D341Med (cell line): ENCODE data around the gene REC8.

ENCODE experiments used
- DNase-seq: peaks from one replicate; pipeline ENCODE4 v3.0.0; 2012; ENCODE audit warnings: low spot score

REC8 gene

GRCh38 chr14:24138396-24139271 is 33.2 kb upstream of the REC8 start:
- DNase-seq: no peak

DNA sequence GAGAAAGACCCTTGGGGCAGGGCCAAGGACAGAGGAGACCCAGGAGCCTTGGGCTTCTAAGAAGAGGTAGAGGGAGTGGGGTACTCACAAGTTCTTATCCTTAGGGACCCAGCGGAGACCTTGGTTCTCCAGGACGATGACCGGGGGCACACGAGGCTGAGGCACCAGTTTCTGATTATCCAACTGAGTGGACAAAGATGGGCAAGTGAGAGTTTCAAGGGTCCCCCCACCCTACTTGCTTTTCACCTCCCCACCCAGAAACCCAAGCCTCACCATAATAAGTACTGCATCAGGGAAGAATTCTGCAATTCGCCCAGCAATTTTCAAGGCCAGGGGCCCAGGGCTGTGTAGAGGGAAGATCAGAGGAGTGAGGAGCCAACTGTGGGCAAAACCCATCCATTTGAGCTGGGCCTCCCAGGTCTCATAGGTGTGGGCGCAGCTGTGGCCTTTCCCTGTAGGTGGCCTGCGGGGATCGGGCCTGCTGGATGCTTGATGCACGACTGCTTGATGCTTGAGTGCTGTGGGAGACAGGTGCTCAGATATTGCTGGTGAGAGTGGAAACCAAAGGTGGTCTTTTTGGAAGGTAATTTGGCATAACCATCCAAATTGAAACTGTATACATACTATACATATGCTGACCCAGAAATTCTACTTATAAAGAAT is 32.5 kb upstream of the REC8 start:
- no peak for DNase-seq

- peak; percentile 93 for DNase-seq
Observed at GRCh38 chr14:24141097-24141880, 30.6 kb upstream of the REC8 start, which contains the start of gene EMC9. TSS of gene EMC9 (minus strand) at chr14:24141591. CDS start at chr14:24141304, 287 bp downstream.

- no peak for DNase-seq
Observed at GRCh38 chr14:24143511-24143910, 28.4 kb upstream of the REC8 start.

DNA sequence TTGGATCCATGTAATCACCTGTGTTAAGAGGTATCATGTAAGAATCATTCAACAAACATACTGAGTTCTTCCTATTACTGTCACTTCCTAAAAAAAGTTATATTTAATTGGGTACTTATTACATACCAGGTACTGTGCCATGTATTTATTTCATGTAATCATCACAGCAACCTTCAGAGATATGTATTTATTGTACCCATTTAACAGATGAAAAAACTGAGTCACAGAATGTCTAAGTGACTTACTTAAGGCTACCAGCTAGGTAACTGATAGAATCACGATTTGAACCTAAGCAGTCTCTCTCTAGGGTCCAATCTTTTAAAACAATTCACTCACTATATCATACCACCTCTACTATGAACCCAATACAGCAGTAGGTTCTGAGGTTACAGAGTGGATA is 27.4 kb upstream of the REC8 start:
- DNase-seq: no peak

GRCh38 chr14:24145219-24145618 is 26.7 kb upstream of the REC8 start:
- DNase-seq: no peak

GRCh38 chr14:24145690-24146452 is 26.0 kb upstream of the REC8 start:
- no peak for DNase-seq

DNA sequence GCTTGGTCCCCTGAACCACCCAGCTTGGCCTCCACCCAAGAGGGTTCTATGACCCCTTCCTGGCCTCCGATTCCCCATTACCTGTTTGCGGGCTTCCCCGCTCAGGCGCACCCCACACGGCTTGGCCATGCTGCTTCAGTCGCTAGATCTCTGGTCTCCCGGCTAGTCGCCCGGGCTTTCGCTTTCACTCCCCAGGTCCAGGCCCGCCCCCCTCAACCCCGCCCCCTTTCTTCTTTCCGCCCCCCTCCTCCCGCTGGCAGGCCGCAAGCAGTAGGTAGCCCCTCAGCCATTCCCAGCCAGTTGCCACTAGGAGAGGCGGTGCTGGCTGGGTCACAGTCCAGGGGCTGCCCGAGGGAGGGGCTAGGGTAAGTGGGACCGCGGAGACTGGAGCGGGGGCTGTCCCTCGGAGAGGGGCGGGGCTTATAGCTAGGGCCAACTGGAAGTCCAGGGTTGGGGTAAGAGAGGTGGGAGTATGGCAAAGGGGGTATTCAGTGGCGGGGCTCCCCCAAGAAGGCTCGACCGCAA is 25.4 kb upstream of the REC8 start, which contains the start of gene PSME2:
PSME2 (minus strand) TSS at position 158 of the 525 bp plus-strand sequence; CDS start at position 129, 29 bp downstream.
- DNase-seq: peak; percentile 94

GRCh38 chr14:24146978-24147760 is 24.7 kb upstream of the REC8 start, which contains the start of gene RNF31:
TSS of gene RNF31 (plus strand) at chr14:24147498. CDS start at chr14:24147699, 201 bp downstream.
- DNase-seq: peak; percentile 95

DNA sequence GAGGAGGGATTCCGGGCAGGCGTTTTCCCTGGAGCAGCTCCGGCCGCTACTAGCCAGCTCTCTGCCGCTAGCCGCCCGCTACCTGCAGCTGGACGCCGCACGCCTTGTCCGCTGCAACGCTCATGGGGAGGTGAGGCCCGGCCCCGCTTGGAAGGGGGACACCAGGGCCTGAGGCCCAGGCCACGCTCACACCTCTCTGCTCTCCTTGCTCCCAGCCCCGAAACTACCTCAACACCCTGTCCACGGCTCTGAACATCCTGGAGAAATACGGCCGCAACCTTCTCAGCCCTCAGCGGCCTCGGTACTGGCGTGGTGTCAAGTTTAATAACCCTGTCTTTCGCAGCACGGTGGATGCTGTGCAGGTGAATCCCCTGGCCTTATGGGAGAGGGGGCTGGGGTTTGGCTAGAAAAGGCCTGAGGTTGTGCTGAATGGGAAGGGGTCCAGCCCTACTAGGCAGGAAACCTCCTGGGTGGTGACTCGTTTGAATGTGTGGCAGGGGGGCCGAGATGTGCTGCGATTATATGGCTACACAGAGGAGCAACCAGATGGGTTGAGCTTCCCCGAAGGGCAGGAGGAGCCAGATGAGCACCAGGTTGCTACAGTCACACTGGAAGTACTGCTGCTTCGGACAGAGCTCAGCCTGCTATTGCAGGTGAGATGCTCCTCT is 24.0 kb upstream of the REC8 start:
- no peak for DNase-seq

GRCh38 chr14:24149302-24149969 is 22.4 kb upstream of the REC8 start:
- DNase-seq: no peak

GRCh38 chr14:24150061-24150460 is 21.8 kb upstream of the REC8 start:
- DNase-seq: no peak

- DNase-seq: no peak
Observed at GRCh38 chr14:24150567-24150966, 21.3 kb upstream of the REC8 start.

- no peak for DNase-seq
Observed at GRCh38 chr14:24150993-24151392, 20.9 kb upstream of the REC8 start.

DNA sequence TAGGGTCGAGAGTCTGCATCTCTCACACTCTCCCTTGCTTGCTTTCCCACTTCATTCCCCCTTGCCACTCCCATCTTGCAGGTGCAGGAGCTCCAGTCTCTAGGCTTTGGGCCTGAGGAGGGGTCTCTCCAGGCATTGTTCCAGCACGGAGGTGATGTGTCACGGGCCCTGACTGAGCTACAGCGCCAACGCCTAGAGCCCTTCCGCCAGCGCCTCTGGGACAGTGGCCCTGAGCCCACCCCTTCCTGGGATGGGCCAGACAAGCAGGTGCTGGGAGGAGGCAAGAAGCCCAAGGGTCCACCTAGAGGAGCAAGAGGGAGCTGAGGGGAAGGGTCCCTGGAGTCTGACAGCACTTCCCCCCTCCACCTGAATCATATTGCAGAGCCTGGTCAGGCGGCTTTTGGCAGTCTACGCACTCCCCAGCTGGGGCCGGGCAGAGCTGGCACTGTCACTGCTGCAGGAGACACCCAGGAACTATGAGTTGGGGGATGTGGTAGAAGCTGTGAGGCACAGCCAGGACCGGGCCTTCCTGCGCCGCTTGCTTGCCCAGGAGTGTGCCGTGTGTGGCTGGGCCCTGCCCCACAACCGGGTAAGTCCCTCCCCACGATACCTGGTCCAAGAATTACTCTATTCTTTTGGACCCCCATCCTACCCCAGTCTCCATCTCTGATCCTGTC is 20.3 kb upstream of the REC8 start:
- DNase-seq: no peak

GRCh38 chr14:24155100-24155499 is 16.8 kb upstream of the REC8 start:
- DNase-seq: no peak

DNA sequence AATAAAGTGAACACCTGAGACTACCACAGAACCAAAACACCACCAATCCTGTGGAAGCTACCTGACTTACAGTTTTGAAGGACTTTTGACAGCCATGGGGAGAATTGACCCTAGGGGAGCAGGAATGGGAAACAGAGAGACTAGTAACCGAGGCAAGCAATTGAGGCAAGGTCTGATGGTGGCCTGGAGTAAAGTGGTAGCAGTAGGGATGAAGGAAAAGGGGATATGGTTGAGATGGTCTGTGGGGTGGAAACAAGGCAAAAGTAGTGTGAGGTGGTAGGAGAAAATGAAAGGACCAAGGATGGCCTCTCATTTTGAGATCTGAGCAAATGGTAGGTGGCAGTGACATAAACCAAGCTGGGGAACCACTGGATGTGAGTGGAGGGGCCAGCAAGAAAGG is 15.0 kb upstream of the REC8 start:
- DNase-seq: no peak

DNA sequence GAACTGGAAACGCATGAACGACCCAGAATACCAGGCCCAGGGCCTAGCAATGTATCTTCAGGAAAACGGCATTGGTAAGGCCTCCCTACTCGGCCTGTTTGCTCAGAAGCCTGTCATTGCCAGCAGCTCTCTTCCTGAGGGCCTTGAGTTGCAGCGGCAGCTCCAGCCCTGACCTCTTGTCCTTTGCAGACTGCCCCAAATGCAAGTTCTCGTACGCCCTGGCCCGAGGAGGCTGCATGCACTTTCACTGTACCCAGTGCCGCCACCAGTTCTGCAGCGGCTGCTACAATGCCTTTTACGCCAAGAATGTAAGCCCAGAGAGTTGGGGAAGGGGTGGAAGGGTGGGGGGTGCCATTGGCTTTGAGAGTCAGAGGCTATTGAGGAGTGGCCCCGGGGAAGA is 14.5 kb upstream of the REC8 start:
- DNase-seq: no peak
